ENCODE data around the gene CYTH2.

GRCh38 chr19:48524221-48524620 lies 55.1 kb downstream of the CYTH2 start:
- TF ChIP-seq, protein P1, sequence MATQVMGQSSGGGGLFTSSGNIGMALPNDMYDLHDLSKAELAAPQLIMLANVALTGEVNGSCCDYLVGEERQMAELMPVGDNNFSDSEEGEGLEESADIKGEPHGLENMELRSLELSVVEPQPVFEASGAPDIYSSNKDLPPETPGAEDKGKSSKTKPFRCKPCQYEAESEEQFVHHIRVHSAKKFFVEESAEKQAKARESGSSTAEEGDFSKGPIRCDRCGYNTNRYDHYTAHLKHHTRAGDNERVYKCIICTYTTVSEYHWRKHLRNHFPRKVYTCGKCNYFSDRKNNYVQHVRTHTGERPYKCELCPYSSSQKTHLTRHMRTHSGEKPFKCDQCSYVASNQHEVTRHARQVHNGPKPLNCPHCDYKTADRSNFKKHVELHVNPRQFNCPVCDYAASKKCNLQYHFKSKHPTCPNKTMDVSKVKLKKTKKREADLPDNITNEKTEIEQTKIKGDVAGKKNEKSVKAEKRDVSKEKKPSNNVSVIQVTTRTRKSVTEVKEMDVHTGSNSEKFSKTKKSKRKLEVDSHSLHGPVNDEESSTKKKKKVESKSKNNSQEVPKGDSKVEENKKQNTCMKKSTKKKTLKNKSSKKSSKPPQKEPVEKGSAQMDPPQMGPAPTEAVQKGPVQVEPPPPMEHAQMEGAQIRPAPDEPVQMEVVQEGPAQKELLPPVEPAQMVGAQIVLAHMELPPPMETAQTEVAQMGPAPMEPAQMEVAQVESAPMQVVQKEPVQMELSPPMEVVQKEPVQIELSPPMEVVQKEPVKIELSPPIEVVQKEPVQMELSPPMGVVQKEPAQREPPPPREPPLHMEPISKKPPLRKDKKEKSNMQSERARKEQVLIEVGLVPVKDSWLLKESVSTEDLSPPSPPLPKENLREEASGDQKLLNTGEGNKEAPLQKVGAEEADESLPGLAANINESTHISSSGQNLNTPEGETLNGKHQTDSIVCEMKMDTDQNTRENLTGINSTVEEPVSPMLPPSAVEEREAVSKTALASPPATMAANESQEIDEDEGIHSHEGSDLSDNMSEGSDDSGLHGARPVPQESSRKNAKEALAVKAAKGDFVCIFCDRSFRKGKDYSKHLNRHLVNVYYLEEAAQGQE (IDR thresholded peaks at IDR 0.05; ENCODE audit: low read depth): no peak
- TF ChIP-seq TAF1 (IDR thresholded peaks at IDR 0.05; ENCODE audit: low read depth) (no peak), YY1 (IDR thresholded peaks at IDR 0.05; ENCODE audit: low read depth) (0 out of 2 replicates have a peak, but pooled peaks have one; percentile 29), FOXM1 (IDR thresholded peaks at IDR 0.05; ENCODE audit: borderline replicate concordance, low read depth) (no peak), TCF12 (IDR thresholded peaks at IDR 0.05; ENCODE audit: low read depth) (no peak), CEBPB (IDR thresholded peaks at IDR 0.05) (no peak), EGR1 (IDR thresholded peaks at IDR 0.05) (no peak), EP300 (IDR thresholded peaks at IDR 0.05; ENCODE audit: borderline replicate concordance) (no peak), NFIC (IDR thresholded peaks at IDR 0.05) (no peak), TEAD4 (IDR thresholded peaks at IDR 0.05) (no peak), RAD21 (IDR thresholded peaks at IDR 0.05; ENCODE audit: low read depth) (no peak)
- TF ChIP-seq, protein P2, sequence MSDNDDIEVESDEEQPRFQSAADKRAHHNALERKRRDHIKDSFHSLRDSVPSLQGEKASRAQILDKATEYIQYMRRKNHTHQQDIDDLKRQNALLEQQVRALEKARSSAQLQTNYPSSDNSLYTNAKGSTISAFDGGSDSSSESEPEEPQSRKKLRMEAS (IDR thresholded peaks at IDR 0.05): no peak
